Ascending aorta (tissue), 2 donors: Measurements from ENCODE around the gene KIF1A. TPM values are rescaled to one million over a fixed set of nuclear protein-coding genes. Genes with fewer than 3 reads are reported as not detected.

Experiments used
- DNase-seq, 2 donors: peaks; one replicate each; pipeline ENCODE4 v3.0.0-alpha.2; 2019; ENCODE audit warnings: low spot score in 2 of 2
- H3K27ac ChIP-seq, 2 donors: fragments of 200-600 bp; sonication (generic); one replicate each; pipeline ENCODE4 v1.5.1; 2016 to 2017; ENCODE audit warnings: mild to moderate bottlenecking in 1 of 2
- H3K27me3 ChIP-seq: fragments of 200-600 bp; sonication (generic); one replicate; pipeline ENCODE4 v1.5.1; 2017
- H3K36me3 ChIP-seq, 2 donors: fragments of 200-600 bp; sonication (generic); one replicate each; pipeline ENCODE4 v1.5.1; 2016
- H3K4me1 ChIP-seq, 2 donors: fragments of 200-600 bp; sonication (generic); one replicate each; pipeline ENCODE4 v1.5.1; 2016 to 2017; ENCODE audit warnings: mild to moderate bottlenecking in 1 of 2
- H3K4me3 ChIP-seq, 2 donors: fragments of 200-600 bp; sonication (generic); one replicate each; pipeline ENCODE4 v1.5.1; 2016 to 2017; ENCODE audit warnings: mild to moderate bottlenecking in 1 of 2
- H3K9me3 ChIP-seq, 2 donors: fragments of 200-600 bp; sonication (generic); one replicate each; pipeline ENCODE4 v1.5.1; 2016
- CTCF ChIP-seq, 3 experiments: fragments of 200-600 bp in 2 of 3; fragments of 450-650 bp in 1 of 3; sonication (generic) in 2 of 3; IDR thresholded peaks; one replicate each; pipeline ENCODE4 v1.5.1; 2016 to 2019; ENCODE audit warnings: antibody characterized with exemption in 3 of 3, mild to moderate bottlenecking in 1 of 3, moderate library complexity in 1 of 3
- intact Hi-C: fragments of 100-400 bp; cut with DNase I; formaldehyde crosslinking; loops from one replicate; pipeline ENCODE4 v1.15.1; 2023
- total RNA-seq: library from RNA; depleted of rRNA; stranded (reverse); fragments of >200 nt; gene quantifications from one replicate; pipeline ENCODE4 v1.1.0, GENCODE V29; 2016

KIF1A gene
- total RNA-seq, 1 donor from 2014 or later, result 0.11 TPM

GRCh38 chr2:240704651-240705050 lies 115.4 kb downstream of the KIF1A start:
- DNase-seq, result no peak
- H3K4me1 ChIP-seq, result no peaks in the 10 kb centered on the region
- no peak overlapping the region for H3K27ac ChIP-seq
- peaks cover 4% of the 10 kb centered on the region for H3K27me3 ChIP-seq
- H3K4me3 ChIP-seq, result no peak overlapping the region
- no peaks in the 10 kb centered on the region for H3K36me3 ChIP-seq
- no peaks in the 10 kb centered on the region for H3K9me3 ChIP-seq
- intact Hi-C loops, result no loop called here
- no peak for TF ChIP-seq CTCF (IDR thresholded peaks at IDR 0.05)

- H3K27me3 ChIP-seq, result peaks cover 4% of the 10 kb centered on the region
- no peak overlapping the region for H3K27ac ChIP-seq
- no peak for TF ChIP-seq CTCF (IDR thresholded peaks at IDR 0.05)
- H3K9me3 ChIP-seq, result no peaks in the 10 kb centered on the region
- H3K4me3 ChIP-seq, result no peak overlapping the region
- DNase-seq, result no peak
- intact Hi-C loops, result no loop called here
- H3K36me3 ChIP-seq, result no peaks in the 10 kb centered on the region
- no peaks in the 10 kb centered on the region for H3K4me1 ChIP-seq
Measured at GRCh38 chr2:240703417-240704341, 116.3 kb downstream of the KIF1A start.

- no peak for TF ChIP-seq CTCF (IDR thresholded peaks at IDR 0.05)
- Histone ChIP-seq H3K27ac (no peak overlapping the region), H3K9me3 (no peaks in the 10 kb centered on the region), H3K36me3 (no peaks in the 10 kb centered on the region), H3K4me3 (no peak overlapping the region), H3K27me3 (peaks cover 4% of the 10 kb centered on the region), H3K4me1 (no peaks in the 10 kb centered on the region)
- intact Hi-C loops, result no loop called here
- DNase-seq, result no peak
Measured at GRCh38 chr2:240702640-240703011, 117.4 kb downstream of the KIF1A start.

GRCh38 chr2:240701736-240702639 lies 118.0 kb downstream of the KIF1A start:
- peaks cover 4% of the 10 kb centered on the region for H3K27me3 ChIP-seq

More at GRCh38 chr2:240701736-240702639, 118.0 kb downstream of the KIF1A start:
- no peaks in the 10 kb centered on the region for H3K9me3 ChIP-seq
- no peak overlapping the region for H3K27ac ChIP-seq
- TF ChIP-seq CTCF (IDR thresholded peaks at IDR 0.05), result no peak
- intact Hi-C loops, result no loop called here
- H3K4me3 ChIP-seq, result no peak overlapping the region
- DNase-seq, result no peak
- H3K4me1 ChIP-seq, result no peaks in the 10 kb centered on the region
- no peaks in the 10 kb centered on the region for H3K36me3 ChIP-seq
